ENCODE measurements around the gene NOC2L. TPM values are rescaled to one million over a fixed set of nuclear protein-coding genes. Genes with fewer than 3 reads are reported as not detected.

Gene NOC2L
- total and polyA plus RNA-seq, 2 experiments from 2014 or later, result 95.4 to 119 TPM

GRCh38 chr1:985126-985525 lies 26.1 kb upstream of the NOC2L start:
- DNase-seq (ENCODE audit: low read depth in 1 of 2, low spot score in 1 of 2), result no peak
- TF ChIP-seq, protein P1, sequence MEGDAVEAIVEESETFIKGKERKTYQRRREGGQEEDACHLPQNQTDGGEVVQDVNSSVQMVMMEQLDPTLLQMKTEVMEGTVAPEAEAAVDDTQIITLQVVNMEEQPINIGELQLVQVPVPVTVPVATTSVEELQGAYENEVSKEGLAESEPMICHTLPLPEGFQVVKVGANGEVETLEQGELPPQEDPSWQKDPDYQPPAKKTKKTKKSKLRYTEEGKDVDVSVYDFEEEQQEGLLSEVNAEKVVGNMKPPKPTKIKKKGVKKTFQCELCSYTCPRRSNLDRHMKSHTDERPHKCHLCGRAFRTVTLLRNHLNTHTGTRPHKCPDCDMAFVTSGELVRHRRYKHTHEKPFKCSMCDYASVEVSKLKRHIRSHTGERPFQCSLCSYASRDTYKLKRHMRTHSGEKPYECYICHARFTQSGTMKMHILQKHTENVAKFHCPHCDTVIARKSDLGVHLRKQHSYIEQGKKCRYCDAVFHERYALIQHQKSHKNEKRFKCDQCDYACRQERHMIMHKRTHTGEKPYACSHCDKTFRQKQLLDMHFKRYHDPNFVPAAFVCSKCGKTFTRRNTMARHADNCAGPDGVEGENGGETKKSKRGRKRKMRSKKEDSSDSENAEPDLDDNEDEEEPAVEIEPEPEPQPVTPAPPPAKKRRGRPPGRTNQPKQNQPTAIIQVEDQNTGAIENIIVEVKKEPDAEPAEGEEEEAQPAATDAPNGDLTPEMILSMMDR (IDR thresholded peaks at IDR 0.05; ENCODE audit: low read depth, low read length), result no peak
- Histone ChIP-seq H3K9me3 (ENCODE audit: low read depth) (no peaks in the 10 kb centered on the region), H3K4me1 (ENCODE audit: low read depth) (peaks cover 3% of the 10 kb centered on the region), H3K27ac (no peak overlapping the region), H3K4me3 (no peak overlapping the region), H3K36me3 (no peaks in the 10 kb centered on the region), H3K27me3 (peaks cover 63% of the 10 kb centered on the region)

GRCh38 chr1:984476-984814 lies 25.4 kb upstream of the NOC2L start:
- peaks cover 56% of the 10 kb centered on the region for H3K27me3 ChIP-seq
- no peaks in the 10 kb centered on the region for H3K36me3 ChIP-seq
- H3K27ac ChIP-seq, result no peak overlapping the region
- H3K9me3 ChIP-seq (ENCODE audit: low read depth), result no peaks in the 10 kb centered on the region
- peaks cover 3% of the 10 kb centered on the region for H3K4me1 ChIP-seq (ENCODE audit: low read depth)
- peak overlapping the region; percentile 13 for H3K4me3 ChIP-seq
- no peak for DNase-seq (ENCODE audit: low read depth in 1 of 2, low spot score in 1 of 2)
- TF ChIP-seq, protein P1 (IDR thresholded peaks at IDR 0.05; ENCODE audit: low read depth, low read length), result no peak

- Histone ChIP-seq H3K27ac (no peak overlapping the region), H3K4me1 (ENCODE audit: low read depth) (peaks cover 3% of the 10 kb centered on the region), H3K4me3 (peak overlapping the region; percentile 13), H3K27me3 (peaks cover 52% of the 10 kb centered on the region), H3K9me3 (ENCODE audit: low read depth) (no peaks in the 10 kb centered on the region), H3K36me3 (no peaks in the 10 kb centered on the region)
- TF ChIP-seq, protein P1 (IDR thresholded peaks at IDR 0.05; ENCODE audit: low read depth, low read length), result peak; percentile 61
- DNase-seq (ENCODE audit: low read depth in 1 of 2, low spot score in 1 of 2), result peak; percentile 27 to 61
Measured at GRCh38 chr1:983798-984475, 24.9 kb upstream of the NOC2L start.

GRCh38 chr1:982765-983436 lies 23.8 kb upstream of the NOC2L start:
- H3K9me3 ChIP-seq (ENCODE audit: low read depth), result no peaks in the 10 kb centered on the region
- no peaks in the 10 kb centered on the region for H3K36me3 ChIP-seq
- TF ChIP-seq, protein P1 (IDR thresholded peaks at IDR 0.05; ENCODE audit: low read depth, low read length), result no peak
- H3K27me3 ChIP-seq, result peaks cover 42% of the 10 kb centered on the region
- H3K4me3 ChIP-seq, result no peak overlapping the region
- H3K27ac ChIP-seq, result no peak overlapping the region
- H3K4me1 ChIP-seq (ENCODE audit: low read depth), result peaks cover 3% of the 10 kb centered on the region
- DNase-seq (ENCODE audit: low read depth in 1 of 2, low spot score in 1 of 2), result no peak

DNA sequence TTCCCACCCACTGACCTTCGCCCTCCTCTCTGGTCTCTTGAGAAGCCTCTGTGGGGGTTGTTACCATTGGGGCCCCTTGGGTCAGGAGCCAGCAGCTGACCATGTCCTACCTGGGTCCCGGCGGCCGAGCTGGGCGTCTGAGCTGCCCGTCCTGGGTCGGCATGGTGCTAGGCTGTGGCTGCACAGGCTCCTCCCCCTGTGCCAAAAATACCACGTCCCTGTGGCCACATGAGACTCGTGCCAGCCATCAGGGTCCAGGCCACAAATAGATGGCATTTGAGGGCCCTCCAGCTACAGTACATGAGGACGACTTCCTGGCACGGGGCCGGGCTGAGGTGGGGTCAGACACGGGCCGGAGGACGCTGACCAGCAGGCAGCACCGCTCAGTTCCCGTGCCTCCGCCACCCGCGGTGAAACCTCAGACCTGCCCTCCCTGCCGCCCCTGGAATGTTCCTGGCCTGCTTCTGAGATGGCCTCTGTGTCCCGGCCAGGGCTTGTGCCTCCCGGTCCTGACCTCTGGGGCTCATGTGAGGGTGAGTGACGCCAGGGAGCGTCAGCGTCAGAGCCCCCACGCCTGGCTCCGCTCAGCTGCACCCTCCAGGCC lies 23.0 kb upstream of the NOC2L start, which contains the start of gene PERM1:
TSS of gene PERM1 (minus strand) at position 139 of the 604 bp plus-strand sequence. CDS start 1,064 bp downstream, outside the sequence.
- no peak for DNase-seq (ENCODE audit: low read depth in 1 of 2, low spot score in 1 of 2)
- Histone ChIP-seq H3K27me3 (peaks cover 40% of the 10 kb centered on the region), H3K27ac (no peak within 1 kb of the TSS), H3K36me3 (no peaks in the 10 kb centered on the region), H3K4me3 (no peak within 1 kb of the TSS), H3K9me3 (ENCODE audit: low read depth) (no peaks in the 10 kb centered on the region), H3K4me1 (ENCODE audit: low read depth) (peaks cover 3% of the 10 kb centered on the region)
- TF ChIP-seq, protein P1 (IDR thresholded peaks at IDR 0.05; ENCODE audit: low read depth, low read length), result no peak
